Panc1 (cell line): ENCODE results near the gene ASPM.

ENCODE experiments used
- CTCF ChIP-seq: fragments of 450-650 bp; IDR thresholded peaks from 2 replicates; pipeline ENCODE4 v1.5.1; 2017; ENCODE audit warnings: mild to moderate bottlenecking
- POLR2AphosphoS5 ChIP-seq: IDR thresholded peaks from 2 replicates; pipeline ENCODE4 v1.6.1; 2012; ENCODE audit warnings: mild to moderate bottlenecking, low read depth, low read length, moderate library complexity

GRCh38 chr1:197124376-197124775 is 22.1 kb downstream of the ASPM start:
- TF ChIP-seq CTCF (no peak), POLR2AphosphoS5 (no peak)
